Measurements from ENCODE around the gene BMP6.

- TF ChIP-seq CTCF (IDR thresholded peaks at IDR 0.05; ENCODE audit: borderline replicate concordance, extremely low read depth, low read length, poor library complexity, severe bottlenecking) (no peak), EZH2 (IDR thresholded peaks at IDR 0.05; ENCODE audit: borderline replicate concordance, low read depth, low read length, severe bottlenecking) (no peak)
Observed at GRCh38 chr6:7922596-7922995, 196.7 kb downstream of the BMP6 start.
